HG02759 (cell line): Measurements from ENCODE around the gene SMAP1.

Experiments used
- ATAC-seq: cut with Tn5 transposase; IDR thresholded peaks from one replicate; pipeline ENCODE4 v1.9.1; 2021; ENCODE audit warnings: mild to moderate bottlenecking, moderate library complexity; ENCODE audit not compliant: unreplicated experiment

Gene SMAP1

DNA sequence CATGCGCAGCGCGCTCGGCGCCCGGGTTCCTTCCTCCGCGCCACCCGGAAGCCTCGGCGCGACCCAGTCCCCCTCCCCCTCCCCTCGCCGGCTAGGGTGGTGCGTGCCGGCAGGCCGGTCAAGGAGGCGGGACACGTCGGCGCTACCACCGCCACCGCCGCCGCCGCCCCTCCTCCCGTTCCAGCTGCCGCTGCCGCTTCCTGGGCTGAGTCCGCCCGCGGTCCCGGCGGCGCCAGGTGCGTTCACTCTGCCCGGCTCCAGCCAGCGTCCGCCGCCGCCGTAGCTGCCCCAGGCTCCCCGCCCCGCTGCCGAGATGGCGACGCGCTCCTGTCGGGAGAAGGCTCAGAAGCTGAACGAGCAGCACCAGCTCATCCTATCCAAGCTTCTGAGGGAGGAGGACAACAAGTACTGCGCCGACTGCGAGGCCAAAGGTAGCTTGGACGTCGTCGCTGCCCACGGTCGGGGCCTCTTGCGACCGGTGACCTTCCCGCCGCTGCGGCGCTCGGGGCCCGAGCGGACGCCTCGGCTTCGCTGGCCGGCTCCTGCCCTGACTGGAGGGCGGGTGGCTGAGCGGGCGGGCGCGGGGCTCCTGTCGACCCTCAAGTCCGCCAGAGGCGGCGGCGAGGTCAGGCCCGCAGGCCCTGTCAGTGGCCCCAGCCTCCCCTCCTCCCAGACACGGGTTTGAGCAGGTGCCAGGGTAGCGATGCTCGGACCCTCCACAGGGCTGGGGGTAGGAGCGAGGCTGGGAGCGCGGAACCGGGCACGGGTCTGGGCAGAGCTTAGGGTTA, at the start of gene SMAP1:
Gene SMAP1 (plus strand): TSS at position 173 of the 788 bp plus-strand sequence. CDS start 141 bp downstream, at position 314.
- peak; percentile 92 for ATAC-seq

DNA sequence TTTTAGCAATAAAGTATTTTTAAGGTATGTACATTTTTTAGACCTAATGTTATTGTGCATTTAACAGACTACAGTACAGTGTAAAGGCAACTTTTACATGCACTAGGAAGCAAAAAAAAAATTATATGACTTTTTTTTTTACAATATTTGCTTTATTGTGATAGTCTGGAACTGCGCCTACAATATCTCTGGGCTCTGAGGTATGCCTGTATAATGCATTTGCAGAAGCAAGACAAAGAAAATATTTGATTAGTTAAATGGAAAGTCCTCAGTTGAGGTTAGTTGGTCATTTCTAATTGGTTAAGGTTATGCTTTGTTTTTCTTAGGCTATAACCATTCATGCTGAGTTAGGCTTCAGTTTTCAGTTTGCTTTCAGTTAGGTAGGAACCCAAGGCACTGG, 46.9 kb upstream of the SMAP1 start:
- ATAC-seq: no peak

GRCh38 chr6:70622461-70622860, 45.2 kb upstream of the SMAP1 start:
- no peak for ATAC-seq

- no peak for ATAC-seq
These were observed 42.2 kb upstream of the SMAP1 start for GRCh38 chr6:70625436-70625835.

DNA sequence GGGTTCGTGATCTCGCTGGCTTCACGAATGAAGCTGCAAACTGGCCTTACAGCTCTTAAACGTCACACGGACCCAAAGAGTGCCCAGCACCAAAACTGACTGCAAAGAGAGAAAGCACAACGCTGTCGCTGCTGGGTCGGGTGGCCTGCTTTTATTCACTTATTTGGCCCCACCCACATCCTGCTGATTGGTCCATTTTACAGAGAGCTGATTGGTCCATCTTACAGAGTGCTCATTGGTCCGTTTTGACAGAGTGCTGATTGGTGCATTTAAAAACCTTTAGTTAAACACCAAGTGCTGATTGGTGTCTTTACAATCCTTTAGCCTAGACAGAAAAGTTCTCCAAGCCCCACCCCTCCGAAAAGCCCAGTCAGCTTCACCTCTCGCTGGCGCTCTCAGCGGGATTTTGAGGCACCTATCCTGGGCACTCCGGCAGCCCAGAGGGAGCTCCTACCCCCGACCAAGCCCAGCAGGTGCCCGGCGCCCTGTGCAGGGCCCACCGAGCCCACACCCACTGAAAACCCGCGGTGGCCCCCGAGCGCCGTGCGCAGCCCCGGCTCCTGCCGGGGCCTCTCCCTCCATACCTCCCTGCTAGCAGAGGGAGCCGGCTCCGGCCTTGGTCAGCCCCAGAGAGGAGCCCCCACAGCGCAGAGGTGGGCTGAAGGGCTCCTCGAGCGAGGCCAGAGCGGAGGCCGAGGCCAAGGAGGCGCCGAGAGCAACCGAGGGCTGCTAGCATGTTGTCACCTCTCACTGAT, 40.0 kb upstream of the SMAP1 start:
- no peak for ATAC-seq

DNA sequence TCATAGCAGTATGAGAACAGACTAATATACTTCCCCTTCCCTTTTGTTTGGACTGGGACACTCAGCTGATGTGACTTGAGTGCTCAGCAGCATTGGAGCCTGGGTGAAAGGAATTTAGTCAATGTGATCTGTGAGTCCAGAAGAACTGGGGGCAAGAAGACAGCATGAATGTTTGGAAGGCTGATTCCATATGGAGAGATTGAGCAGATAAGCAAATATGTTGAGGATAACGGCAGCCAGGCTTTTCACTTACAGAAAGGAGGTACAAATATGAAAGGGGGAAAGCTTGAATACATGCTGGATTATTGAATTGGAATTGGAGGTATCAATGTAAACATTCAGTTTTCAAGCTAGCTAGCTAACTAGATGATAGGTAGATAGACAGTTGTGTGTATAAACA, 37.8 kb upstream of the SMAP1 start:
- ATAC-seq: no peak

- no peak for ATAC-seq
These were observed 33.8 kb upstream of the SMAP1 start for GRCh38 chr6:70633870-70634269.

- ATAC-seq: no peak
These were observed 31.1 kb upstream of the SMAP1 start for GRCh38 chr6:70636596-70636995.

GRCh38 chr6:70638468-70638867, 29.2 kb upstream of the SMAP1 start:
- no peak for ATAC-seq

GRCh38 chr6:70651326-70651905, 16.3 kb upstream of the SMAP1 start:
- peak; percentile 59 for ATAC-seq

DNA sequence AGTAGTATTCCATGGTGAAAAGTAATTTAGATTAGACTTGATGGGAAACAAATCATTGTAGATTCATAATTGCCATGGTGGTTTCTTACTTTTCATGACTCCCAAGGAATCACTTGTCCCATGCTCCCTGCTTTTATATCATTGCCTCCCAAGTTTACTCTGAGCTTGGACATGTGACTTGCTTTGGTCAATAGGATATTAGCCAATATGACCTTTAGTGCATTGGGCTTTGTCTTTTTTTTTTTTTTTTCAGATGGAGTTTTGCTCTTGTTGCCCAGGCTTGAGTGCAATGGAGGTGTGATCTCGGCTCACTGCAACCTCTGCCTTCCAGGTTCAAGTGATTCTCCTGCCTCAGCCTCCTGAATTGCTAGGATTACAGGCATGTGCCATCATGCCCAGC, 15.5 kb upstream of the SMAP1 start:
- no peak for ATAC-seq

- no peak for ATAC-seq
These were observed 10.0 kb upstream of the SMAP1 start for GRCh38 chr6:70657706-70658105.

GRCh38 chr6:70663881-70664466, 3.7 kb upstream of the SMAP1 start:
- no peak for ATAC-seq

DNA sequence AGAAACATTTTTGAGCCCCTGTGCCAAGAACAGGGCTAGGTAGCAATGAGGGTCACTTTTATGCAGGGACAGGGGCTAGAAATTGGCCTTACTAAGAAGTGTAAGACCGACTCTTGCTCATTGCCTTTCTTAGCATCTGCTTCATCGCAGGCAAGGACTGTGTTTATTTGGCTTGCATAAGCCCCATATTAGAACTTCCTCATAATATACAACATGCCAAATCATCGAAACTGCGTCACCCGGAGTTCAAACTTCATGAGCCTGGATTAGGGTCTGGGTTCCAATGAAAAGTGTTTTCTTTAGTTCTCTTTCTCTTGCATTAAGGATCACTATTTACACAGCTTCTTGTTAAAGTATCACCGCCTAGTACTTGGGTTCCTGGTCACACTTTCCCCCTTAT, 977 bp upstream of the SMAP1 start:
- no peak for ATAC-seq

DNA sequence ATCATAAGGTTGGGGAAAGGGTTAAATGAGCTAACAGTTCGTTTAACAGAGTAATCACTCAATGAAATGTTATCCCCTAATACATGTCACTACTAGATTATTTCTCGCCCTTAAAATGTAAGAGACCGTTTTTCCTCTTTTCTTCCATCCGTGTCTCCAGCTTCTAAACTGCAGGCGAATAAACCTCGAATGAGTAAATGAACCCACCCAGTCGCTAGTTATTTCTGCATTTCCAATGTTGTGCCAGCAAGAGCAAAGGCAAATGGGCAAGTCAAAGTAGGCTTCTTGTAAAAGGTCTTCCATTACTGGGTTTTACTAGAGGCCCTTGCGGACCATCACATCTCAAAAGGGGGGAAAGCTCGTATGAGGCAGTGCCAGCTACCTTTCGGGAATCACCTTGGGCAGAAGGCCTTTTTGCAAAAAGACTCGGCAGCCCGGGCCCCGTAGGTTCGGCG, 400 bp upstream of the SMAP1 start:
- ATAC-seq: no peak

- no peak for ATAC-seq
These were observed 773 bp downstream of the SMAP1 start for GRCh38 chr6:70668499-70668812.

- ATAC-seq: no peak
These were observed 1.4 kb downstream of the SMAP1 start for GRCh38 chr6:70669133-70669532.

GRCh38 chr6:70672549-70672948, 4.9 kb downstream of the SMAP1 start:
- no peak for ATAC-seq

- ATAC-seq: no peak
These were observed 5.4 kb downstream of the SMAP1 start for GRCh38 chr6:70673054-70673453.

DNA sequence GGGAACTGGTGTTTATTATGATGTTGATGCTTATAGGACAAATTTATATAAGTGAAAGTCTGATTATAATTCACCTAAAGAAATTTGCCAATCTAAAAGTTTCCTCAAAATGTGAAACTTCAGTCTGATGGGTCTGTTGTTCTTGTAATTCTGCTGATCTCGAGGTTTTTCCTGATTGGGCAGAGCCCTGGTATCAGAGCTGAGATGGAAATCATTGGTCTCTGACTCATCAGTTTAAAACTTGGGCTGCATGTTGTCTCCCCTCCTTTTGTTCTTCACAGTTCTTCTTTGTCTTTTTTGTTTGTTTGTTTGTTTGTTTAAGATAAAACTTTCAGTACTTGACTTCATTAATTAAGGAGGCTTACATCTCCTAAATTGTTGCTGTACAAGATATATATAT, 5.9 kb downstream of the SMAP1 start:
- ATAC-seq: no peak

- ATAC-seq: no peak
These were observed 8.1 kb downstream of the SMAP1 start for GRCh38 chr6:70675822-70676221.

DNA sequence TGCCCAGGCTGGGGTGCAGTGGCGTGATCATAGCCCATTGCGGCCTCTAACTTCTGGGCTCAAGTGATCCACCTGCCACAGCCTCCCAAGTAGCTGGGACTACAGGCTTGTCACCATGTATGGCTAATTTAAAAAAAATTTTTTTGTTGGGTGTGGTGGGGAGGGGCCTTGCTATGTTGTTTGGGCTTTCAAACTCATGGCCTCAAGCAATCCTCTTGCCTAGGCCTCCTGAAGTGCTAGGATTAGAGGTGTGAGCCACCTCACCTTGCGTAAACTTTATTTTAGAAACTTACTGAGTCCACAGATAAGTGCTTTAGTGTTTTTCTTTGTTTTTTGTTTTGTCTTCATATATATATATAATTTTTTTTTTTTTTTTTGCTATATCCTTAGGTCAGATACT, 9.1 kb downstream of the SMAP1 start:
- no peak for ATAC-seq
